Measurements from ENCODE around the gene C10orf90.

The C10orf90 gene

DNA sequence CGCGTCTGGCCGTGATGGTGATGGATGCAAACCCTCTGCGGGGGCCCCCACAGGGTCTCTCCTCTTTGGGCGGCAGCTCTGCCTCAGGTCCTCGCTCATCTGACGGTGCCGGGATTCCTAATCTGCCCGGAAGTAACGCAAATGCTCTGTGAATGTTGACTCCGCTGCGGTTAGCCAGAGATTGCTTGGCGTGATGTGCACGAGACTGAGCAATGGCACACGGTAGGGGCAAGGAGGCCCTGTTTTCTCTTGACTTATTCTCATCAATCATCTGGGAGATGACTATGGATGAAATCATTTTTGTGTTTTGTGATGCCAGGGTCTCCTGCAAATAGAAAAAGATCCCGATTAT is 165.8 kb downstream of the C10orf90 start:
- Histone ChIP-seq H3K9ac (ENCODE audit: low read length) (no peak overlapping the region), H3K9me3 (ENCODE audit: insufficient read depth, low read length) (no peaks in the 10 kb centered on the region), H3K36me3 (ENCODE audit: low read length) (no peaks in the 10 kb centered on the region), H3K4me2 (ENCODE audit: low read depth, low read length, poor library complexity, severe bottlenecking) (no peak overlapping the region), H3F3A (ENCODE audit: insufficient read depth) (no peaks in the 10 kb centered on the region), H4K20me1 (ENCODE audit: low read depth, low read length) (no peaks in the 10 kb centered on the region), H3K9me2 (replicated peaks; ENCODE audit: insufficient read depth, low read length) (no peaks in the 10 kb centered on the region), H3K27me3 (ENCODE audit: low read length) (no peaks in the 10 kb centered on the region), H3K4me3 (ENCODE audit: insufficient read depth, low read length, poor library complexity, severe bottlenecking) (no peak overlapping the region), H2AFZ (ENCODE audit: low read depth, low read length, severe bottlenecking) (no peak overlapping the region), H3K27ac (ENCODE audit: low read depth, low read length) (no peak overlapping the region), H3K79me2 (ENCODE audit: insufficient read depth, low read length) (no peaks in the 10 kb centered on the region)
- no peak for TF ChIP-seq EZH2phosphoT487 (conservative IDR thresholded peaks at IDR 0.05; ENCODE audit: low read length)
- TF ChIP-seq, protein P1, sequence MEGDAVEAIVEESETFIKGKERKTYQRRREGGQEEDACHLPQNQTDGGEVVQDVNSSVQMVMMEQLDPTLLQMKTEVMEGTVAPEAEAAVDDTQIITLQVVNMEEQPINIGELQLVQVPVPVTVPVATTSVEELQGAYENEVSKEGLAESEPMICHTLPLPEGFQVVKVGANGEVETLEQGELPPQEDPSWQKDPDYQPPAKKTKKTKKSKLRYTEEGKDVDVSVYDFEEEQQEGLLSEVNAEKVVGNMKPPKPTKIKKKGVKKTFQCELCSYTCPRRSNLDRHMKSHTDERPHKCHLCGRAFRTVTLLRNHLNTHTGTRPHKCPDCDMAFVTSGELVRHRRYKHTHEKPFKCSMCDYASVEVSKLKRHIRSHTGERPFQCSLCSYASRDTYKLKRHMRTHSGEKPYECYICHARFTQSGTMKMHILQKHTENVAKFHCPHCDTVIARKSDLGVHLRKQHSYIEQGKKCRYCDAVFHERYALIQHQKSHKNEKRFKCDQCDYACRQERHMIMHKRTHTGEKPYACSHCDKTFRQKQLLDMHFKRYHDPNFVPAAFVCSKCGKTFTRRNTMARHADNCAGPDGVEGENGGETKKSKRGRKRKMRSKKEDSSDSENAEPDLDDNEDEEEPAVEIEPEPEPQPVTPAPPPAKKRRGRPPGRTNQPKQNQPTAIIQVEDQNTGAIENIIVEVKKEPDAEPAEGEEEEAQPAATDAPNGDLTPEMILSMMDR (IDR thresholded peaks at IDR 0.05; ENCODE audit: insufficient read depth, low read length, poor library complexity, severe bottlenecking) = no peak

DNA sequence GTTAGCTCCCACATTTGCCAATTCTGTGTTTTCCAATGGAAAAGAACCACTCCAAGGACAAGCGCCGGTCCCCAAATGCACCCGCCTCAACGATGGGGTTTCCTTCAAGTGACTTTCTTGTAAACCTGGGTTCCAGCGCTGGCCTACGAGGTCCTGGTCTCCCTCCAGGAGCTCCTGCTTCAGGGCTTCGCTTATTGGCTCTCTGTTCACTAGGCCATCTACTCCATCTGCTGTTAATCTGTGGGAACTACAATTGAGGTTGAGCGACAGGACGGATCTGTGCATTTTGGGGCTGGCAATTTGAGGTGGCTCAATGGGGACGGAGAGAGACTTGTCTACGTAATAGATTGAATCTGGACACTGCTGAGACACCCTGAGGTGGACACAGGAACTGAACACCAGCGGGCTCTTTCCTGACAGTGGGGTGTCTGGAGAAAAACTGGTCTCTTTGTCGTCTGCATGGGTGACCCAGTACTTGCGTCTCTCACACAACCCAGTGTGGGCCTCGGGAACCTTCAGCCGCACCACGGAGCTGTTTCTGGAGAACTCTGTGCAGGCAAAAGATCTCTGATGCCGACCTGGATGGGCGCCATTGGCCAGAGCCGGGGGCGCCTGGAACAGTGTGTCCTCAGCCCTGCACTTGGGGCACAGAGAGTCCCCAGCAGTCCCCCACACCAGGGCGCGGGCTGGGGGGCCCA is 166.3 kb downstream of the C10orf90 start:
- H2AFZ ChIP-seq (ENCODE audit: low read depth, low read length, severe bottlenecking) = no peak overlapping the region

DNA sequence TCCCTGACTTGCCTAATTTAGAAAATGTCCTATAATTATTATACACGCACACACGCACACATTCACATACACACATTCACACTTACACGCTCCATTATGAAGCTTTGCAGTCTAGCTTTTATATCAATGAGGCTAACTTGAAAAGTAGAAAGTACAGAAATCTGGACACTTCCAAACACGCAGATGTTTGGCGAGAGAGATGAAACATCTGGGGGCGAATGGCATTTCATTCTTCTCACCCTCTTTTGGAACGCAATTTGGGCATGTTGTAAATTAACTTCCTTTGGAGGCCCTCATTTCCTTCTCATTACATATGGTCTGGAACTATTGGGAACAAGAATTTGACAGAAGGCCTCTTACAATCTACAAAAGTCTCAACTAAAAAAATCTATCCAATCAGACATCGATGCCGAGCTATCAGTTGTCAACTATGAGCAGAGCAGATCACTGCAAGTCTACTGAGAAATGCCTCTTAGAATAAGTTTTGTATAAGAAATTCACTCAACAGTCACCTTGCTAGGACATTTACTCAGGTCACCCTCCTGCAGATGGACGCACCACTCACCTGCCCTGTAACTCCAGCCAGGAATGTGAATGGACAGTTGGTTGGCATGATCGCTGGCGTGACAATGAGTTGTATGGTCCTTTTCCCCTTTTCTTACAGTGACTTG is 167.0 kb downstream of the C10orf90 start:
- H2AFZ ChIP-seq (ENCODE audit: low read depth, low read length, severe bottlenecking) = no peak overlapping the region

More for the DNA sequence above, 166.3 kb downstream of the C10orf90 start:
- Histone ChIP-seq H3K36me3 (ENCODE audit: low read length) (no peaks in the 10 kb centered on the region), H3K4me3 (ENCODE audit: insufficient read depth, low read length, poor library complexity, severe bottlenecking) (no peak overlapping the region), H3K4me2 (ENCODE audit: low read depth, low read length, poor library complexity, severe bottlenecking) (no peak overlapping the region), H3K79me2 (ENCODE audit: insufficient read depth, low read length) (no peaks in the 10 kb centered on the region), H4K20me1 (ENCODE audit: low read depth, low read length) (no peaks in the 10 kb centered on the region), H3K9me2 (replicated peaks; ENCODE audit: insufficient read depth, low read length) (no peaks in the 10 kb centered on the region), H3K27ac (ENCODE audit: low read depth, low read length) (no peak overlapping the region), H3K27me3 (ENCODE audit: low read length) (no peaks in the 10 kb centered on the region), H3K9ac (ENCODE audit: low read length) (no peak overlapping the region), H3F3A (ENCODE audit: insufficient read depth) (no peaks in the 10 kb centered on the region), H3K9me3 (ENCODE audit: insufficient read depth, low read length) (no peaks in the 10 kb centered on the region)
- no peak for TF ChIP-seq EZH2phosphoT487 (conservative IDR thresholded peaks at IDR 0.05; ENCODE audit: low read length)
- TF ChIP-seq, protein P1 (IDR thresholded peaks at IDR 0.05; ENCODE audit: insufficient read depth, low read length, poor library complexity, severe bottlenecking) = peak; percentile 35

More for the DNA sequence above, 167.0 kb downstream of the C10orf90 start:
- no peaks in the 10 kb centered on the region for H3K79me2 ChIP-seq (ENCODE audit: insufficient read depth, low read length)
- H3K9me3 ChIP-seq (ENCODE audit: insufficient read depth, low read length) = no peaks in the 10 kb centered on the region
- no peaks in the 10 kb centered on the region for H3K9me2 ChIP-seq (replicated peaks; ENCODE audit: insufficient read depth, low read length)
- H3K27ac ChIP-seq (ENCODE audit: low read depth, low read length) = no peak overlapping the region
- no peaks in the 10 kb centered on the region for H3F3A ChIP-seq (ENCODE audit: insufficient read depth)
- TF ChIP-seq, protein P1 (IDR thresholded peaks at IDR 0.05; ENCODE audit: insufficient read depth, low read length, poor library complexity, severe bottlenecking) = no peak
- no peak for TF ChIP-seq EZH2phosphoT487 (conservative IDR thresholded peaks at IDR 0.05; ENCODE audit: low read length)
- H4K20me1 ChIP-seq (ENCODE audit: low read depth, low read length) = no peaks in the 10 kb centered on the region
- H3K27me3 ChIP-seq (ENCODE audit: low read length) = no peaks in the 10 kb centered on the region
- H3K4me2 ChIP-seq (ENCODE audit: low read depth, low read length, poor library complexity, severe bottlenecking) = no peak overlapping the region
- no peak overlapping the region for H3K9ac ChIP-seq (ENCODE audit: low read length)
- no peaks in the 10 kb centered on the region for H3K36me3 ChIP-seq (ENCODE audit: low read length)
- H3K4me3 ChIP-seq (ENCODE audit: insufficient read depth, low read length, poor library complexity, severe bottlenecking) = no peak overlapping the region

Data from SU-DHL-6 (cell line).